ENCODE results near the gene CPXM2.

DNA sequence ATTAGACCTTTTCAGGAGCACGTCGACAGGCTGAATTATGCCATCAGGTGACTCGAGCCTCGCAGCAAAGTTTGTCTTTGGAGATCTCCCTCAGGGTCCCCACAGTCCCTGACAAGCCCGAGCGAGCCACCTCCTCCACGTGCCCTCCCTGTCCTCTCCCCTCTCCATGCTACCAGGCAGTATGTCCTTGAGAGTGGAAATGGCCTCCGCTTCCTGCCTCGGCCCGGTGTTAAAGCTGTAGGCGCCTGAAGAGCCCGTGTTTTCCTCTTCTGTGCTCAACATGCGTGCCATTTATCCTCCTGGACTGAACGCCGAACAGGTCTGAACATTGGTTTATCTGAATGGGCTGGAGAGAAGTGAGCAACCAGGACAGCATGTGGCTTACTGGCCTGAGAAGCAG, 142.9 kb downstream of the CPXM2 start:
- TF ChIP-seq, protein P1, sequence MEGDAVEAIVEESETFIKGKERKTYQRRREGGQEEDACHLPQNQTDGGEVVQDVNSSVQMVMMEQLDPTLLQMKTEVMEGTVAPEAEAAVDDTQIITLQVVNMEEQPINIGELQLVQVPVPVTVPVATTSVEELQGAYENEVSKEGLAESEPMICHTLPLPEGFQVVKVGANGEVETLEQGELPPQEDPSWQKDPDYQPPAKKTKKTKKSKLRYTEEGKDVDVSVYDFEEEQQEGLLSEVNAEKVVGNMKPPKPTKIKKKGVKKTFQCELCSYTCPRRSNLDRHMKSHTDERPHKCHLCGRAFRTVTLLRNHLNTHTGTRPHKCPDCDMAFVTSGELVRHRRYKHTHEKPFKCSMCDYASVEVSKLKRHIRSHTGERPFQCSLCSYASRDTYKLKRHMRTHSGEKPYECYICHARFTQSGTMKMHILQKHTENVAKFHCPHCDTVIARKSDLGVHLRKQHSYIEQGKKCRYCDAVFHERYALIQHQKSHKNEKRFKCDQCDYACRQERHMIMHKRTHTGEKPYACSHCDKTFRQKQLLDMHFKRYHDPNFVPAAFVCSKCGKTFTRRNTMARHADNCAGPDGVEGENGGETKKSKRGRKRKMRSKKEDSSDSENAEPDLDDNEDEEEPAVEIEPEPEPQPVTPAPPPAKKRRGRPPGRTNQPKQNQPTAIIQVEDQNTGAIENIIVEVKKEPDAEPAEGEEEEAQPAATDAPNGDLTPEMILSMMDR (IDR thresholded peaks at IDR 0.05) = no peak
- no peak for TF ChIP-seq EP300 (IDR thresholded peaks at IDR 0.05)
